HFF-Myc (cell line): ENCODE results near the gene PTPRM.

Experiments
- DNase-seq: peaks from one replicate; pipeline ENCODE4 v3.0.0-alpha.2; 2011; ENCODE audit warnings: low read depth; ENCODE audit errors: extremely low read depth
- H3K4me3 ChIP-seq: replicated peaks from 2 replicates; pipeline ENCODE4 v1.5.1; 2011; ENCODE audit warnings: low read depth, mild to moderate bottlenecking, control low read depth, low read length
- TF ChIP-seq, protein P1 (sequence below): IDR thresholded peaks from 2 replicates; pipeline ENCODE4 v1.5.1; 2012; ENCODE audit warnings: mild to moderate bottlenecking, low read depth, low read length, control low read depth; ENCODE audit errors: missing control alignments

Gene PTPRM

DNA sequence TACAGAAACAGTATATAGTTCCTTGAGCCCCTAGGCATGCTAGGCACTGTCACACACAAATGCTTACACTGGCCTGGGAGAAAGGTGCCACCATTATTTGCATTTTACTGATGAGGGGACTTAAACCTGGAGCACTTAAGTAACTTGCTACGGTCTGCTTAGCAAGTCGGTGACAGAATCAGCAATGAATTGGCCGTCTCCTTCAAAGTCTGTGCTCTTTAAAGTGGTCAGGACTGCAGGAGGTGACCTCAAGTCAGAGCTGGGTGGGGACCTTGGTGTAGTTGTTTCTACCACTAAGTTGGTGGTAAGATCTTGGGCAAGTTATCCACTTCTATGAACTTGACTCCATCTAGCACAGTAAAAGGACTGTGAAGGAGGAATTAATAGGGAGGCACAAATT is 34.8 kb downstream of the PTPRM start:
- TF ChIP-seq, protein P1, sequence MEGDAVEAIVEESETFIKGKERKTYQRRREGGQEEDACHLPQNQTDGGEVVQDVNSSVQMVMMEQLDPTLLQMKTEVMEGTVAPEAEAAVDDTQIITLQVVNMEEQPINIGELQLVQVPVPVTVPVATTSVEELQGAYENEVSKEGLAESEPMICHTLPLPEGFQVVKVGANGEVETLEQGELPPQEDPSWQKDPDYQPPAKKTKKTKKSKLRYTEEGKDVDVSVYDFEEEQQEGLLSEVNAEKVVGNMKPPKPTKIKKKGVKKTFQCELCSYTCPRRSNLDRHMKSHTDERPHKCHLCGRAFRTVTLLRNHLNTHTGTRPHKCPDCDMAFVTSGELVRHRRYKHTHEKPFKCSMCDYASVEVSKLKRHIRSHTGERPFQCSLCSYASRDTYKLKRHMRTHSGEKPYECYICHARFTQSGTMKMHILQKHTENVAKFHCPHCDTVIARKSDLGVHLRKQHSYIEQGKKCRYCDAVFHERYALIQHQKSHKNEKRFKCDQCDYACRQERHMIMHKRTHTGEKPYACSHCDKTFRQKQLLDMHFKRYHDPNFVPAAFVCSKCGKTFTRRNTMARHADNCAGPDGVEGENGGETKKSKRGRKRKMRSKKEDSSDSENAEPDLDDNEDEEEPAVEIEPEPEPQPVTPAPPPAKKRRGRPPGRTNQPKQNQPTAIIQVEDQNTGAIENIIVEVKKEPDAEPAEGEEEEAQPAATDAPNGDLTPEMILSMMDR, result no peak
- DNase-seq, result no peak
- H3K4me3 ChIP-seq, result no peak overlapping the region

DNA sequence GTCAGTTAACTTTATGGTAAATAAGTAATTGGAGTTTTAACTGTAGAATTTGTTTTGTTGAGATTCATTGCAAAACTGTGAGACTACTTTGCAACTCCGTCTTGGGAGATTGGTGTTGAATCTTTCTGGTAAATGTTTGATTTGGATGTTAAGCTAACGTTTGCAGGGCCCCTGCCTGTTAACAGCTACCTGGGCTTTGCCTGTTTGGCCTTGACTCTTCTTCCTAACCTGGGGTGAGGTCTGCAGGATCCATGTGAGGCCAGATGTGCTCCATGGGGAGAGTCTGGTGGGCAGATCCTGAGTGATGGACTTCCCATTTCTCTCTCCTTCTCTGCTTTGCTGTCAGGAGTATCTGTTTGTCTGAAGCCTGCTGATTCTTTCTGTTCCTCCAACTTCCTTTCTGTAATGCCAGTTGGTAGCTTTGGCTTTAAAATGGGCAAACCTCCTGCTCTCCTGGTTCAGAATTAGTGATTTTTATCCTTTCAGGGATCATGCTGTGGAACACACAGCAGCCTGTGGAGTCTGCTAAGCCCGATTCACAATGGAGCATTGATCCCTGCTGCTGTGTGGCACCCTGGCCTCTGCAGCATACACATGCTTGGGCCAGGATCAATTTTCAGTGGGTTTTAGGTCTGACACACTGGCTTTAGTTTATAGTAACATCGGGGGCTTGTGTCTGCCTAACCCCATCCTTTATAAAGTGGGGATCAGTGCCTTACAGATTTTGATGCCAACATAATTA is 36.3 kb downstream of the PTPRM start:
- DNase-seq, result no peak
- no peak overlapping the region for H3K4me3 ChIP-seq
- TF ChIP-seq, protein P1, result no peak

DNA sequence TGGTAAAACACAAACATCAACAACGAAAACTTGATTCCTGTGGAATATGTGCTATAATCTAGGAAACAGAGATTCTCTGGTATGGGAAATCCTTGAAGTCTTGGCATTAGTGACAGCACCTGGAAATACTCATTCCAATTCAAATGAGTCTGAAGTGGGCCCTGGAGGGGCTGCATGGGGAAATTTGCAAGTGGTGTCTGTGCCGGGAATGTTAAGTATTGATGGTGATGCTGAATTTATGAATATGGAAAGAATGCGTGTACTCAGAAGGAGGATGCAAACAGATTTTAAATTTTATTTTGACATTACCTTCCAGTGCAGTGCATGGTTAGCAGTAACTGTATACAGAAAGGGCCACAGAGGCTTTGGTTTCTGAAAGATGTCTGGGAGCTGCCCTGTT is 37.2 kb downstream of the PTPRM start:
- TF ChIP-seq, protein P1, result no peak
- no peak overlapping the region for H3K4me3 ChIP-seq
- no peak for DNase-seq

DNA sequence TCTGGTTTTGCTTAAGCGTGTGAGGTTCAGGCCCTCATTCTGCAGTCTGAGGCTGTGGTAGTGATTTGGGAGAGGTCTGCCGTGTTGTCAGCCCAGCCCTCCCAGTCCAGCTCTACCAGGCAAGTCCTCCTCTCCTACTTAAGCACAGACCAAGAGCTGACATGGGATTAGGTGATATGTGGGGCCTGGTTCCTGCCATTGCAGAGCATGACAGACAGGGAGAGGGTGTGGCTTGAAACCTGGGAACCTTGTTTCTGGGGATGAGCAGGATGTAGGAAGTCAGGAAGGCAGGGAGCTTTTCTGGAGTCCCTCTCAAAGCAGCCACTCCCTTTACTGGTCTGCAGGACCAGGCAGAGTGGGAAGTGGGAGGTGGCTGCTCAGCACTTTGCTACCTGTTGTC is 38.6 kb downstream of the PTPRM start:
- no peak overlapping the region for H3K4me3 ChIP-seq
- no peak for DNase-seq
- TF ChIP-seq, protein P1, result no peak

DNA sequence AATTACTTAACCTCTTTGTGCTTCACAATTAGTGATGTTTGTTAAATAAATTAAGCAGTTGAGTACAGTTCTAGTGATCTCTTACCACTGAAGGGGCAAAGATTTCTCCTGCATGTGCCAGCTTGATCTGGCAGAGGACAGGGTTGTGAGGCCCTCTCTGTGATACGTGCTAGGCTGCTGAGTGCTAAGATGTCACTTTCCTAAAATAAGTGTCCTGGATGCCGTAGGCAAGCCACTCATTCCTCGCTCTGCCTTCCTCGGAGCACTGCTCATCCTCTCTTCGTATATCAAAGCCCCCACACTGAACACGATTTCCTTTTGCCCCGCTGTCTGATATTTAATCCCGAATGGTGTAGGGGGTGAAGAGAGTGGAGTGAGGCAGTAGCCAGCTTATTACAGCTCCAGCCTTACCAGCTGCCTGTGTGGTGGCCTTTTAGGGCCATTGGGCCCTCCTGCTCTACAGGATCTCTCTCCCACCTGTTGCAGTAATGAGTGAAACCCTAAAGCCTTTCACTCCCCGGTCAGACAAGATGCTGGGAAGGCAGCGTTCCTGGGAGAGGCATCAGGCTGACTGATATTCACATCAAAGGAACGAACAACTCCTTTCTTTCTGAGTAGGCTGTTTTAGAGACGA is 40.5 kb downstream of the PTPRM start:
- TF ChIP-seq, protein P1, result no peak
- no peak for DNase-seq
- H3K4me3 ChIP-seq, result no peak overlapping the region

DNA sequence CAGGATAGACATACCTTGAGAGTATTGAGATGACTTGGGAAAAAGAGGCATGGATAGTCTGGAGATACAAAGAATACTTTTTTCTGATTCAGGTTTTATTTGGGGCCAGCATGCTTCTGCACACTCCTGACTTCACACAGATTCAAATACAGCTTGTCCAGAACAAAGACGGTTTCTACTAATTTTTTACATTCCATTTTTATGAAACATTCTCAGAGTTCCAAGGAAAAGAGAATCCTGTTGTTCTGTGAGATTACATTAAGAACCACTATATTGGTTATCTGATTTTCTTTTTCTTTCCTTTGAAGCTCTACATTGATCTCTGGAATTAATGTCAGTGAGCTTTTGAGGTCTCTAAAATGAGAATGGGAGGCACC is 41.0 kb downstream of the PTPRM start:
- H3K4me3 ChIP-seq, result no peak overlapping the region
- no peak for DNase-seq
- TF ChIP-seq, protein P1, result no peak
